ENCODE results near the gene ATP2B3.

Gene ATP2B3

DNA sequence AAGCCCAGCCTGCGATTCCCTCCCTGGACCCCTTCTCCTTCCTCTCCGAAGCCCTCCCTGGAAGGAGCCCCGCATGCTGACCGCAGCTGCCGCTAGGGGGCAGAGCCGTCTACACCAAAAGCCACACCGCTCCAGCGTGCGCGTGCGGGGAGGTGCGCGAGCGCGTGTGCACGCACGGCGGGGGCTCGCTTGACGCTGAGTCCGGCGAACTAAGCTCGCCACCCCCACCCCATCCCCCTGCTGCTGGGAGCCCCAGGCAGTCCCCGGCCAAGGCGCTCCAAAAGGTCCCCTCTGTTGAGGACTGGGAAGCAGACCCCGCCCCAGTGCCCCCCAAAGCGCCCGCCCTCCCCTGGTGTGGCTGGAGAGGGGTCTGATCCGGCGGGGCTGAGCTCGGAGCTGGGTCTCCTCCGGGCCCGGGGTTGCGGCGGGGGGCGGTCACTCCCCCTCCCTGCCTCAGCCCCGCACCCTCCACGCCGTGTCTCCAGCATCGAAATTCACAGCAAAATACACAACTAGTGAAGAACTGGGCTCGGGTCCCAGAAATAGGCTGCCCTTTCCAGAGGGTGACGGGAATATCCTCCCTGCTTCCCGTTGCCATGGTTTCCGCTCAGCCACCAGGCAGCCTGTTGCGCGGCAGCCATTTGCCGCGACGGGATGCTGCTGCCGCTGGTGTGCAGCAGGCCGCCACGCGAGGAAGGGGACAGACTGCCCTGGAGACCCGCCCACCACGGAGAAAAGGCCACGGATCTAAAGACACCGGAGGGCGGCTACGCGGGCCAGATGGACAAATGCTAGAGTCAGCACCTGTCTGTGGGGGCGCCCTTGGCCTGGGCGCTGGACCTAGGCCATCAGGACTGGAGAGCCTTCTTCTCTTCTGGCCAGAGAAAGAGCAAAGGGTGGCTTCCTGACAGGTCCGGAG, 92.7 kb downstream of the ATP2B3 start:
- peak; percentile 39 to 43 for DNase-seq (ENCODE audit: extremely low read depth in 1 of 2, low read depth in 1 of 2)

GRCh38 chrX:153610836-153611213, 93.4 kb downstream of the ATP2B3 start:
- DNase-seq (ENCODE audit: extremely low read depth in 1 of 2, low read depth in 1 of 2) = no peak

DNA sequence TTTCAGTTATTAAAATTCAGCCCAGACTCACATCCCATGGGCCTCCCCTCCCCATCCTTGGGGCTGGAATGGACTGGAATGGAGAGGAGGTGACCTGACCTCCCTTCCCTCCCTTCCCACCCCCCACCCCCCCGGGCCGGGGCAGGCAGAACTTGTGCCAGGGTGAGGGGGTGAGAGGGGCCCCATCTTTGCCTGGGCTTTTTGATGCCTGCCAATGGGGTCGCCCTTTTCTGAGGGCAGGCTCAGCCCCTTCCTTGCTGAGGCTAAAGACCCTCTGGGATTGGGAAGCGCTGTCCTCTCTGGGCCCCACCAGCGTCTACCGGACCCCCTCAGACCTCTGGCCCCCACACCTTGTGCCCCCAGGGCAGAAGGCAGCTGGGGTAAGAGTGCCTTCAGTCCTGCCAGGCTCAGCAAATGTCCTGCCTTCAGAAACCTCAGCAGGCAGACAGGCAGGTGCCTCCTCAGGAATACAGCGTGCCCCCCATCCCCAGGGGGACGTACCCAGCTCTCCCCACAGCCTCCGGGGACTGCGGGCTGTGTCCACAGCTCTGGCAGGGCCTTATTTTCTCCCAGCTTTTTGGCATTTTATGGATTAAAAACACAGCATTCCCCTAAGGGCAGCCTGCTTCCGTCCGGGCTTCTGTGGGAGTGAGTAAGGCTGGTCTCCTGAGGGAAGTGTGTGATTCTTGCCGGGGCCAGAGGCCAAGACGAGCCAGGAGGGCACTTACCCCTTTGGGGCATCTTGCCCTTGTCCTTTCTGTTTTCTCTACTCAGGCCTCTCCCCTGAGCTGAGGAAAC, 94.1 kb downstream of the ATP2B3 start:
- DNase-seq (ENCODE audit: extremely low read depth in 1 of 2, low read depth in 1 of 2) = no peak

GRCh38 chrX:153612413-153612812, 95.0 kb downstream of the ATP2B3 start:
- DNase-seq (ENCODE audit: extremely low read depth in 1 of 2, low read depth in 1 of 2) = no peak

DNA sequence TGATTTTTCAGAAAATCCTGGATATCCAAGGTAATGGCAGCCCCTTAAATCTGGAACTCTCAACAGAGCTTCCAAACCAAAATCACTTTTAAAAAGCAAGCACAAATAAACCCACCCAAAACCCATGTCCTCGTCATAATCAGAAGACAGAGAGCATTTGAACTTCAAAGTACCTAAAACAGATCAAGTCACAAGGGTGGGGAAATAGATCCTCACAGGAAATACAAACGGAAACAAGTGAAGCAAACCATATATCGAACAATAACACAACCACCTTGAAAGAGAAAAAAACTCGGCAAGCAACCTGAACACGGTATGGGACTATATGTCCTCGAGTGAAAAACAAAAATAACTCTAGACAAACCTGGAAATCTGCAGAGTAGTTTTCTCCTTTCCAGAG, 97.4 kb downstream of the ATP2B3 start:
- no peak for DNase-seq (ENCODE audit: extremely low read depth in 1 of 2, low read depth in 1 of 2)

DNA sequence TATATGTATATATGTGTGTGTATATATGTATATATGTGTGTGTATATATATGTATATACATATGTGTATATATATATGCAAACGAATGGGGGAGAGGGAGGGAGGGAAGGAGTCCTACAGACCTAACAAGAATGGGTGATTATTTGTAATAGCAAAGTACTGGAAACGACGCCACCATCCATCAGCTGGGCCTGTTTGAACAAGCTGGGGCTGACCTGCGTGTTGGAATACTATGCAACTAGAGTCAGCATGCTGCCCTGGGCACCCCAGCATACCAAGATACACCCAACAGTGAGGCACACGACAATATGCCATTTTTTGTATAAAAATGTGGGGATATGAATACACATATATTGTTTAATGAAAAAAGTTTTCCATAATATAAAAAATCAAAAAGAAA, 103.1 kb downstream of the ATP2B3 start:
- DNase-seq (ENCODE audit: extremely low read depth in 1 of 2, low read depth in 1 of 2) = no peak

DNA sequence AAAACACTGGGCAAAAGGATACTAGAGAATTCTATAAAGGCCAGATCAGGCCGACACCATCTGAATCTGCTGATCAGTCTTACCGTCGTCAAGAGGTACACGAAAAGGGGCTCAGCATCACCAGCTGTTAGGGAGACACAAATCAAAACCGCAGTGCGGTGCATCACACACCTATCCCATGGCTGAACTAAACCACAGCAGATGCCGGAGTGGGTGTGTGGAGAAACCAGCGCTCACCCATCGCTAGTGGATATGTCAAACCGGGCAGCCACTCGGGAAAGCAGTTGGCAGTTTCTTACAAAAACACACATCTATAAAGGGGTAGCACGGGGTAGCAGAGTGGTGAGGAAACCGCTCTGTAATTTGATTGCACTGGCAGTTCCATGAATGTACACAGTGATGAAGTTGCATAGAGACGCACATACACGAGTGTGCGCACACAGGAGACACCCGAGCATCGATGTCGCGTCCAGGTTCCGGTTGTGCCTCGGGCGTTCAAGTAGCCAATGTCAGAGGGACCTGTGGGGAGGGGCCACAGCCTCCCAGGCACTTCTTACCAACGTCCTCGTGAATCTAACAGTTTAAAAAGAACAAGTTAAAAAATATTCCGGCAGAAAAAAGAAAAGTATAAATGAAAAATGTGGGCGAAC, 104.6 kb downstream of the ATP2B3 start:
- DNase-seq (ENCODE audit: extremely low read depth in 1 of 2, low read depth in 1 of 2) = no peak

DNA sequence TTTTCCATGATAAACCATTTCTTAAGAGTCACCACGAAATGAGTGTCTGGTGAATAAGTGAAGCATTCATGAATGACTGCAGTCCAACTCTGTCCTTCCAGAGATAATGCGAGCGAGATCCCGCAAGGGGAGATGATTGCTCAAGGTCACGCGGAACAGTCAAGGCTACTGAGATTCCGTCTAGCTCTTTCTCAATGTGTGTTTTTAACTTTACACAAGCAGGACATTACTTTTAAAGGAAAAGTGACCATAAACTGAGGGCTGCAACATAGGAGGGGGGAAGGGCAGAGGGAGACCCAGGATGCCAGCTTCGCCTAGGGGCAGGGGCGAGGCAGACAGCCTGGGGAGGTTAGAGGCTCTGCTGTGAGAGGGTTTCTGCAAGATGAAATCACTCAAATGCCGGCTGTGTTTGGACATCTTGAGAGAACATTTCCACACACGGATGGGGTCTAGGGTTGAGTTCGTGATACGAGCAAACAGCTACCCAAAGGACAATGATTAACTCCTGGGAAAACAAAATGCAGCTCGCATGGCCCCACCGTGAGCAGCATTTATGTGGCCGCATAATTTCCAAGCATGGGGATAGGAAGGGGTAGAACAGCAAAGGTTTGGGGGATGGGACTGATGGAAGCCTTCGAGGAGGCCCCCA, 105.3 kb downstream of the ATP2B3 start:
- no peak for DNase-seq (ENCODE audit: extremely low read depth in 1 of 2, low read depth in 1 of 2)

DNA sequence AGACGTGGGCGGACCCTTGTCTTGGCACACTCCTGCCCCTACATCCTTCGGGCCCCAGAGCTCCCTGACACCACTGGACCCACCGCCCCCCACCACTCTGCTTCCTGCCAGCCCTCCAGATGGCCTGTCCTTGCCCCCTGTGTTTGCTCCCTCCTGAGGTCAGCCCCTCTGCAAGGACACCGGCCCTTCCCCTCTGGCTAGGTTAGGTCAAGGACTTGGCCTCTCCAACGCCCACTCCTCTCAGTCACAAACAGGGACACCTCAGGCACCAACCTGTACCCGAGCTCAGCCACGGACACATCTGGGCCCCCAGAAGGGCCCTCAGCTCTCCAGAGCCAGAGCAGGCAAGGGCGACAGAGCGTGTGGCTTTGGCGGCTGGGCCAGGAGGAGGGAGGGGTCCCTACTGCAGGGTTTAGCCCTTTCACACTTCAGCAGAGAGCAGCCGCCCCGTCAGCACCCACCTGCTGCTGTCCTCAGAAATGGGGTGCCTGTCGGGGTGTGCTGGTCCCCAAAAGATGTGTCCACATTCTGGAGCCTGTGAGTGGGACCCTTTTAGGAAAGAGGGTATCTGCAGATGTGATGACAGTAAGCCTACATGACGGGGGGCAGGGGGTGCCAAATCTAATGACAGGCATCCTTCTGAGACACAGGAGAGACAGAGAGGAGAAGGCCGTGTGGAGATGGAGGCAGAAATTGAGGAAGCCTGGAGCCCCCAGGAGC, 106.0 kb downstream of the ATP2B3 start:
- DNase-seq (ENCODE audit: extremely low read depth in 1 of 2, low read depth in 1 of 2) = no peak

DNA sequence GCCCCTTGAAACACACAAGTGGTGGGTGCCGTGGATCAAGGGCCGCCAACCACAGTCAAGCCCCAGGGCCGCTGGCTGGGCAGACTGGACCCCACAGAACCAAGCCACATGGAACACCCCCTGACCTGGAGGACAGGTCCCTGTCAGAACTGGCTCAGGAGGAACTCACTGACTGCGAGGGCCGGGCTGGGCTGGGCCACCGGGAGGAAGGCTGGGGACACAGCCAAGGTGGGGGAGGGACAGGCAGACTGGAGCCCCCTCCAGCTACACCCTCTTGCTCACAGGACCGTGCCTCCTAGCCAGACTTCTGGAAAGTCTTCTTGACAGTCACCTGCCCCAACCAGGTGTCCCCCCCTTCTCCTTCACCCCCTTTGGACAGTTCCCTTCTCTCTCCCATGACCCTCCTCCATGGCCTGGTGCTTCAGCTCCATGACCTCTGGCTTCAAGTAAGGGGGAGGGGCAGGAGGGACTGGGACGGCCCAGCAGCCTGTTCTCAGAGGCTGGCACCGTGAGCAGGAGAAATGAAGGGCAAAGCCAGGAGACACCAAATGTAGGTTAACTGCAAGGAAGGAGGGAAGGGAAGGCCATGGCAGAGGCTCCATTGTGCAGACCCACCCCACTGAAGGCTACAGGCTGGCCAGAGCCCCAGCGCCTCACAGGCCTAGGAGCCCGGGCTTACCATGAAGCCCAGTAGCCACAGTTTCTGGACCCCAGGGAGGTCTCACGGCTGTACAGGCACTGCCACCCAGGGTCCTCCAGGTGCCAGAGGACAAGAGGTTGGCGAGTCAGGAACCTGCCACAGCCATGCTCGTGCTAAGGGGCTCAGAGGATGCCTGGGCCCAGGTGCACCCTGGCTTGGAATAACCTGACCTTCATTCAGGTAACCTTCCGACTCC, 107.0 kb downstream of the ATP2B3 start:
- no peak for DNase-seq (ENCODE audit: extremely low read depth in 1 of 2, low read depth in 1 of 2)

DNA sequence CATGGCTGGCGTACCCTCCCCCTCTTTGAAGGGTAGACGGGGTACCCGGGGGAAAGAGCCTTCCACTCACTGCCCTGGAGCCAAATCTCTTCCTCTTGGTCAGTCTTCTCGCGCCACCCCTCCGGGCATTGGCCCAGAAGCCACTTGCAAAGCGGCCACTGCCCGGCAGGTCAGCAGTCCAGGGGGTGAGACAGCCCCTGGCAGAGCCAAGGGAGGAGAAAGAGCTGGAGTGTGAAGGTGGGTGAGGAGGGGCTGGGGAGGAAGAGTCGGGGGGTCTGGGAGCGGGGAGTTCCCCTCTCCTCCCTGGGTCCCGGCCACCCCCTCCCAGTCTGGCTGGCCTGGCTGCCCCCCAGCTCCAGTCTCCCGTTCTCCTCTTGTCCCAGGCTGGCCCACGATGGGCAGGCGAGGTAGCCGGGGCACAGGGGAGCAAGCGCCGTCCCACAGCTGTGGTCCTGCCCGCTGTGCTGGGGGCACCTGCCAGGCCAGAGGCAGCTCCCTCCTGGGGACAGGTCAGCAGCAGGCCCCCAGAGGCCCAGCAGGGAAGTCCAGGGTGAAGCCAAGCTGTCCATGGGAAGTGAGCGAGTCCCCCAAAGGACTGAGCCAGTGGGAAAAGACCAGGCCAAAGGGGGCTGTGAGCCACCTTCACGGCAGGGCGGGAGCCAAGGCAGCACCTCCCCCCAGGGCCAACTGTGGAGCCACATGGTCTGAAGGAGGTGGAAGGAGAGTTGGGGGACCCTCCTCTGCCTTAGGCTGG, 108.0 kb downstream of the ATP2B3 start:
- DNase-seq (ENCODE audit: extremely low read depth in 1 of 2, low read depth in 1 of 2) = no peak

DNA sequence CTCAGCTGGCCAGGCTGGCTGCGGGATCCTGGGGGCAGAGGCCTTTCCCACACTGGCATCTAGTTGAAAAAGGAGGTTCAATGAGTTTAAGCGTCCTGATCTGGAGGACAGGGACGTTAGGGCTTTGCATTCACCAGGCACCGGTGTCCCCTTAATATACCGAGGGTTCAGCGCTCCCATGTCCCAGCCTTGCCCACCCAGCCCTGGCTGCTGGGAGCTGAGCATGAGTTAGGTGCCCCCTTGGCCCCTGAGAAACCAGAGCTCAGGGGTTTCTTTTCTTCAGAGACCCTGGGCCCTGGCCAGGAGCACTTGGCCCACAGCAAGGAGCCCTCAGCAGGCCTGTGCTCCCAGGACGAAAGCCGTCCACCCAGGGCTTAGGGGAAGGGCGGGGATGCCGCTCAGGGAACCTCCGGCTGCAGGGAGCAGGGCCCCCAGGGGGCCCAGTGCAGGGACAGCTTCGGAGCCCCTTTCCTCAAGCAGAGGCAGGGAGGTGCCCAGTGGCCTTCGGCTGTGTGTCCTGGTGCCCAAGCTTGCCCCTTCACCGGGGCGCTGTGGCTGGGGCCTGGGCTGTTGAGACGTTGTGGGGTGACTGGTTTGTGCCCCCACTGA, 108.7 kb downstream of the ATP2B3 start:
- DNase-seq (ENCODE audit: extremely low read depth in 1 of 2, low read depth in 1 of 2) = no peak

- DNase-seq (ENCODE audit: extremely low read depth in 1 of 2, low read depth in 1 of 2) = no peak
Measured at GRCh38 chrX:153626863-153627674, 109.6 kb downstream of the ATP2B3 start.

- DNase-seq (ENCODE audit: extremely low read depth in 1 of 2, low read depth in 1 of 2) = no peak
Measured at GRCh38 chrX:153627675-153628111, 110.3 kb downstream of the ATP2B3 start.

GRCh38 chrX:153628129-153628528, 110.7 kb downstream of the ATP2B3 start:
- no peak for DNase-seq (ENCODE audit: extremely low read depth in 1 of 2, low read depth in 1 of 2)

GRCh38 chrX:153628665-153629064, 111.2 kb downstream of the ATP2B3 start:
- no peak for DNase-seq (ENCODE audit: extremely low read depth in 1 of 2, low read depth in 1 of 2)

GRCh38 chrX:153631346-153631745, 113.9 kb downstream of the ATP2B3 start:
- DNase-seq (ENCODE audit: extremely low read depth in 1 of 2, low read depth in 1 of 2) = no peak
